Spinal cord (tissue), 4 donors: ENCODE data around the gene TMC2. TPM values are rescaled to one million over a fixed set of nuclear protein-coding genes. Genes with fewer than 3 reads are reported as not detected.

ENCODE experiments used
- polyA plus RNA-seq, 2 donors: library from polyadenylated mRNA; unstranded; fragments of 120-200 nt; gene quantifications; one replicate each; pipeline ENCODE4 v1.2.1, GENCODE V29; 2013; ENCODE audit not compliant: insufficient read length in 2 of 2
- small RNA-seq: library from RNA; depleted of rRNA; stranded (forward); fragments of <200 nt; gene quantifications from one replicate; pipeline ENCODE3, GENCODE V24; 2014; ENCODE audit warnings: low replicate concordance
- total RNA-seq, 2 donors: library from RNA; depleted of rRNA in 1 of 2; stranded (reverse); fragments of 120-200 nt in 1 of 2; fragments of >200 nt in 1 of 2; gene quantifications; one replicate each; pipeline versions ENCODE4 v1.2.3 to v1.2.4, GENCODE V29; 2013 to 2014

TMC2 gene
- total and polyA plus RNA-seq, 4 donors: 0.94 to 6.3 (median 2.3) TPM

Small RNA genes lying within 50 kb of the gene (small RNA-seq; reads per million reads assigned to genes)
- not detected for gene SNORA51
- gene SNORD110: not detected
- not detected for gene SNORD56
- not detected for gene SNORD57
- gene SNORD86: not detected

Other genes with a start within 250 kb of the TMC2 start
- under 1 TPM; 0.39 to 0.40 TPM for gene TGM3, start 240.6 kb upstream of the TMC2 start, total RNA-seq
- gene TGM3, start 240.6 kb upstream of the TMC2 start, polyA plus RNA-seq: 1 to 10 TPM in 1 of 2 donors, under 1 TPM in 1; 0.39 to 1.3 TPM
- not detected for gene TGM6, start 155.7 kb upstream of the TMC2 start, total RNA-seq
- not detected for gene TGM6, start 155.7 kb upstream of the TMC2 start, polyA plus RNA-seq
- gene SNRPB, start 65.8 kb upstream of the TMC2 start, total RNA-seq: 100 to 1,000 TPM in 1 of 2 donors, 10 to 100 TPM in 1; 45.8 to 110 TPM
- 10 to 100 TPM; 77.0 to 87.2 TPM for gene SNRPB, start 65.8 kb upstream of the TMC2 start, polyA plus RNA-seq
- gene ZNF343, start 27.7 kb upstream of the TMC2 start, total RNA-seq: 10 to 100 TPM; 11.5 to 11.9 TPM
- gene ZNF343, start 27.7 kb upstream of the TMC2 start, polyA plus RNA-seq: 10 to 100 TPM; 10.1 to 10.8 TPM
- 100 to 1,000 TPM; 120 to 183 TPM for gene NOP56, start 116.1 kb downstream of the TMC2 start, total RNA-seq
- gene NOP56, start 116.1 kb downstream of the TMC2 start, polyA plus RNA-seq: 100 to 1,000 TPM; 246 to 261 TPM
- 100 to 1,000 TPM in 1 of 2 donors, 10 to 100 TPM in 1; 78.7 to 105 TPM for gene IDH3B, start 127.6 kb downstream of the TMC2 start, total RNA-seq
- gene IDH3B, start 127.6 kb downstream of the TMC2 start, polyA plus RNA-seq: 100 to 1,000 TPM; 119 to 130 TPM
- 10 to 100 TPM; 10.2 to 17.4 TPM for gene EBF4, start 156.2 kb downstream of the TMC2 start, total RNA-seq
- 10 to 100 TPM; 86.4 to 91.0 TPM for gene EBF4, start 156.2 kb downstream of the TMC2 start, polyA plus RNA-seq